Sigmoid colon (tissue), 4 donors: ENCODE results near the gene DOCK1.

Source experiments
- EP300 ChIP-seq, 4 donors: sonication (generic); formaldehyde crosslinking; IDR thresholded peaks; one replicate each; pipeline ENCODE4 v1.6.1; 2017; ENCODE audit warnings: antibody characterized with exemption in 4 of 4
- POLR2A ChIP-seq, 2 donors: fragments of 450-650 bp; IDR thresholded peaks; one replicate each; pipeline ENCODE4 v1.6.1; 2016; ENCODE audit warnings: antibody characterized with exemption in 2 of 2, mild to moderate bottlenecking in 2 of 2, moderate library complexity in 2 of 2
- POLR2AphosphoS5 ChIP-seq, 4 donors: sonication (generic); formaldehyde crosslinking; IDR thresholded peaks; one replicate each; pipeline ENCODE4 v1.6.1; 2017; ENCODE audit warnings: antibody characterized with exemption in 4 of 4
- TF ChIP-seq, protein P1 (sequence below), 4 experiments: fragments of 450-650 bp in 3 of 4; fragments of 200-600 bp in 1 of 4; IDR thresholded peaks; one replicate each; pipeline ENCODE4 v1.5.1; 2016 to 2019; ENCODE audit warnings: antibody characterized with exemption in 4 of 4, mild to moderate bottlenecking in 3 of 4, moderate library complexity in 2 of 4

GRCh38 chr10:126893206-126893605, 12.0 kb upstream of the DOCK1 start:
- no peak for TF ChIP-seq POLR2A (IDR thresholded peaks at IDR 0.05)
- TF ChIP-seq, protein P1, sequence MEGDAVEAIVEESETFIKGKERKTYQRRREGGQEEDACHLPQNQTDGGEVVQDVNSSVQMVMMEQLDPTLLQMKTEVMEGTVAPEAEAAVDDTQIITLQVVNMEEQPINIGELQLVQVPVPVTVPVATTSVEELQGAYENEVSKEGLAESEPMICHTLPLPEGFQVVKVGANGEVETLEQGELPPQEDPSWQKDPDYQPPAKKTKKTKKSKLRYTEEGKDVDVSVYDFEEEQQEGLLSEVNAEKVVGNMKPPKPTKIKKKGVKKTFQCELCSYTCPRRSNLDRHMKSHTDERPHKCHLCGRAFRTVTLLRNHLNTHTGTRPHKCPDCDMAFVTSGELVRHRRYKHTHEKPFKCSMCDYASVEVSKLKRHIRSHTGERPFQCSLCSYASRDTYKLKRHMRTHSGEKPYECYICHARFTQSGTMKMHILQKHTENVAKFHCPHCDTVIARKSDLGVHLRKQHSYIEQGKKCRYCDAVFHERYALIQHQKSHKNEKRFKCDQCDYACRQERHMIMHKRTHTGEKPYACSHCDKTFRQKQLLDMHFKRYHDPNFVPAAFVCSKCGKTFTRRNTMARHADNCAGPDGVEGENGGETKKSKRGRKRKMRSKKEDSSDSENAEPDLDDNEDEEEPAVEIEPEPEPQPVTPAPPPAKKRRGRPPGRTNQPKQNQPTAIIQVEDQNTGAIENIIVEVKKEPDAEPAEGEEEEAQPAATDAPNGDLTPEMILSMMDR (IDR thresholded peaks at IDR 0.05) = no peak
- TF ChIP-seq POLR2AphosphoS5 (IDR thresholded peaks at IDR 0.05) = no peak
- no peak for TF ChIP-seq EP300 (IDR thresholded peaks at IDR 0.05)
